Fibroblast of lung (primary cell): ENCODE data around the gene NMNAT3.

Experiments used
- CTCF ChIP-seq, 2 donors: IDR thresholded peaks in 1 of 2; conservative IDR thresholded peaks in 1 of 2; 1 replicate in 1 of 2; 2 replicates in 1 of 2; pipeline ENCODE4 v1.5.1; 2011 to 2012; ENCODE audit warnings: low read length in 2 of 2, control low read depth in 1 of 2, inconsistent platforms in 1 of 2, low read depth in 1 of 2, mild to moderate bottlenecking in 1 of 2
- EZH2 ChIP-seq: IDR thresholded peaks from 2 replicates; pipeline ENCODE4 v1.5.1; 2012; ENCODE audit warnings: low read length, control low read depth, mild to moderate bottlenecking; ENCODE audit errors: missing control alignments

GRCh38 chr3:139548801-139549200 lies 129.0 kb downstream of the NMNAT3 start:
- no peak for TF ChIP-seq CTCF (conservative IDR thresholded peaks at IDR 0.05 in 1 of 2, IDR thresholded peaks at IDR 0.05 in 1 of 2; ENCODE audit: low read depth in 1 of 2, low read length in 2 of 2)
- no peak for TF ChIP-seq EZH2
